ENCODE results near the gene APOLD1. TPM values are rescaled to one million over a fixed set of nuclear protein-coding genes. Genes with fewer than 3 reads are reported as not detected.
A peak's percentile ranks its signal among the peaks of the same experiment; 100 is the strongest.

The APOLD1 gene
- total and polyA plus RNA-seq, 2 of the 4 experiments (the other 2 are of a cell fraction): 2.3 to 4.5 TPM

GRCh38 chr12:12835378-12836146 lies 50.1 kb downstream of the APOLD1 start:
- intact Hi-C loops (cut with micrococcal nuclease): loop anchor here (2.0 to 5.0 kb wide), 2 partner anchors 48 to 55 kb away; partner anchors contain the start of genes APOLD1 and GPRC5A
- Histone ChIP-seq H2BK15ac (ENCODE audit: low read depth, low read length) (peak overlapping the region; percentile 39; the same call in 1 of the 3 replicates), H4K5ac (ENCODE audit: low read depth, low read length) (peak overlapping the region; percentile 50; the same call in 1 of the 2 replicates), H4K8ac (ENCODE audit: low read depth in 2 of 2, low read length in 2 of 2) (peak overlapping the region; percentile 18 to 41; a peak in 3 of 4 replicates), H3K9me3 (ENCODE audit: control insufficient read depth, insufficient read depth, low read length) (no peaks in the 10 kb centered on the region), H2AK5ac (ENCODE audit: low read depth, low read length) (peak overlapping the region; percentile 95), H3K56ac (ENCODE audit: extremely low read depth, insufficient read depth, low read length) (no peak overlapping the region), H3K4me1 (ENCODE audit: control insufficient read depth, insufficient read depth, low read length) (peaks cover 20% of the 10 kb centered on the region), H3K4ac (ENCODE audit: low read depth, low read length) (peak overlapping the region; percentile 77), H2BK5ac (ENCODE audit: low read depth, low read length, poor library complexity, severe bottlenecking) (peak overlapping the region; percentile 86), H3K36me3 (ENCODE audit: control insufficient read depth, insufficient read depth, low read length) (peaks cover 17% of the 10 kb centered on the region), H3K4me3 (ENCODE audit: insufficient read depth, low read depth, low read length) (no peak overlapping the region), H4K20me1 (ENCODE audit: insufficient read depth, low read length) (no peaks in the 10 kb centered on the region), H3K23ac (ENCODE audit: low read depth, low read length) (0 out of 2 replicates have a peak overlapping the region, but pooled peaks have one; percentile 11), H2BK120ac (ENCODE audit: low read depth, low read length) (peak overlapping the region; percentile 49), H3K79me1 (ENCODE audit: low read depth in 1 of 2, low read length in 2 of 2) (peaks cover 4 to 40% of the 10 kb centered on the region in 2 experiments; a peak in 2 of 4 replicates), H2AK9ac (replicated peaks; ENCODE audit: low read depth, low read length, poor library complexity) (no peak overlapping the region), H3K18ac (ENCODE audit: low read depth, low read length) (peak overlapping the region; percentile 47; the same call in 1 of the 2 replicates), H3K14ac (replicated peaks; ENCODE audit: low read depth, low read length) (peak overlapping the region; percentile 5; the same call in 1 of the 2 replicates), H3K4me2 (ENCODE audit: low read depth, low read length) (no peak overlapping the region), H3K9ac (ENCODE audit: low read depth, low read length) (no peak overlapping the region), H3K27me3 (ENCODE audit: control insufficient read depth, insufficient read depth, low read length) (no peaks in the 10 kb centered on the region), H4K91ac (ENCODE audit: insufficient read depth, low read depth, low read length) (peak overlapping the region; percentile 46; the same call in 1 of the 2 replicates), H2BK20ac (ENCODE audit: low read depth, low read length) (peak overlapping the region; percentile 16; the same call in 1 of the 2 replicates), H2AFZ (replicated peaks; ENCODE audit: low read length, poor library complexity) (peak overlapping the region; percentile 55), H3K27ac (ENCODE audit: insufficient read depth, low read length) (0 out of 2 replicates have a peak overlapping the region, but pooled peaks have one; percentile 2), H3K9me1 (ENCODE audit: insufficient read depth, low read length) (peaks cover 27% of the 10 kb centered on the region)
- no CpG with 5 or more reads among the region's 7 CpGs for WGBS, 2 experiments (ENCODE audit: extremely low coverage in 2 of 2, insufficient read length in 1 of 2)
- ChIA-PET CTCF (interaction anchor here (0.5 kb wide), 1 partner anchor 377 kb away, joined by 3 read pairs; no protein-coding TSS in a partner anchor), POLR2A (ENCODE audit: unreplicated experiment) (no interaction called here)
- TF ChIP-seq RAD21 (IDR thresholded peaks at IDR 0.05; ENCODE audit: low read length) (no peak), CEBPB (IDR thresholded peaks at IDR 0.05; ENCODE audit: low read depth, low read length) (no peak), MAZ (IDR thresholded peaks at IDR 0.05; ENCODE audit: borderline replicate concordance, low read depth, low read length) (no peak), NFE2L2 (IDR thresholded peaks at IDR 0.05; ENCODE audit: low read depth, low read length) (no peak)
- dilution Hi-C loops (cut with HindIII; ENCODE audit: low sequenced_read_pairs, unreplicated experiment): no loop called here
- in situ Hi-C loops (cut with MboI; ENCODE audit: low sequenced_read_pairs): loop anchor here (10.0 kb wide), 2 partner anchors 49 to 149 kb away; no protein-coding TSS in a partner anchor
- DNase-seq (peak; percentile 47), ATAC-seq (ENCODE audit: low read depth) (no peak)
- no TSS peak for BruUV-seq (replicated peaks)

Measured in IMR-90 (cell line).